ENCODE results near the gene FLNC.

DNA sequence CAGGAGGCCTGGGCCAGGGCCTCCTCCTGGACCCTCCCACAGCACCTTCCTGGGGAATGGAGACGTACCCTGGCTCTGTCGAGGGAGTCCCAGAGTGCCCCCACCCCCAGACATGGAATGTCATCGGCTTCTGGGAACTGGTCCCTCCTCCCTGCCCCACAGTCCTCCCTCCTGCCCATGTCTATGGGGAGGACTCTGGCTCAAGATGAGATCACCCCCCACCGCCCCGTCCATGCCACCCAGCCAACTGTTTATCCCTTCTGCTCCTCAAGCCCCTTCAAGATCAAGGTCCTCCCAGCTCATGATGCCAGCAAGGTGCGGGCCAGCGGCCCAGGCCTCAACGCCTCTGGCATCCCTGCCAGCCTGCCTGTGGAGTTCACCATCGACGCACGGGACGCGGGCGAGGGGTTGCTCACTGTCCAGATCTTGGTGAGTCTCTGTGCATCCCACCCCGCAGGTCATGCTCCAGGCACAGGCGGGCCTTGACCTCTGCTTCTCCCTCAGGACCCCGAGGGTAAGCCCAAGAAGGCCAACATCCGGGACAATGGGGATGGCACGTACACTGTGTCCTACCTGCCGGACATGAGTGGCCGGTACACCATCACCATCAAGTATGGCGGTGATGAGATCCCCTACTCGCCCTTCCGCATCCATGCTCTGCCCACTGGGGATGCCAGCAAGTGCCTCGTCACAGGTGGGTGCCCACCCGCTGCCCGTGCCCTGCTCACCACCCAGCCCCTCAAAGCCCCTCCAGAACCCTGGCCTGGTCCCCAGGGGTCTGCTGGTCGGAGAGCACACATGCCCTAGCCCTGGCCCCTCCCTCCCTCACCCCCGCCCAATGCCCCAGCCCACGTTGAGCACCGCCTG lies 18.3 kb downstream of the FLNC start:
- TF ChIP-seq CTCF (IDR thresholded peaks at IDR 0.05; ENCODE audit: poor library complexity, severe bottlenecking), result no peak
- no peak for TF ChIP-seq POLR2AphosphoS5 (IDR thresholded peaks at IDR 0.05)
- TF ChIP-seq EP300 (conservative IDR thresholded peaks at IDR 0.05; ENCODE audit: poor library complexity, severe bottlenecking), result no peak
- TF ChIP-seq MXI1 (conservative IDR thresholded peaks at IDR 0.05; ENCODE audit: poor library complexity, severe bottlenecking), result no peak
- TF ChIP-seq RAD21 (conservative IDR thresholded peaks at IDR 0.05), result no peak
- no peak for TF ChIP-seq EZH2 (IDR thresholded peaks at IDR 0.05; ENCODE audit: borderline replicate concordance, insufficient read depth, low read length, poor library complexity, severe bottlenecking)
- TF ChIP-seq TAF1 (IDR thresholded peaks at IDR 0.05; ENCODE audit: low read depth), result no peak
